Breast epithelium (tissue), 4 donors: ENCODE data around the gene AKR7A3. TPM values are rescaled to one million over a fixed set of nuclear protein-coding genes. Genes with fewer than 3 reads are reported as not detected.
"Not testable (repeated sequence)": the region's sequence is repeated elsewhere in the genome, so short reads cannot be mapped to it uniquely, and the experiment has no call there.

Experiments
- DNase-seq, 2 donors: peaks; one replicate each; pipeline ENCODE4 v3.0.0-alpha.2; 2019; ENCODE audit warnings: low spot score in 2 of 2
- H3K27ac ChIP-seq, 2 donors: fragments of 200-600 bp; sonication (generic) in 1 of 2; one replicate each; pipeline ENCODE4 v1.5.1; 2016 to 2019; ENCODE audit warnings: mild to moderate bottlenecking in 1 of 2
- H3K27me3 ChIP-seq, 2 donors: fragments of 200-600 bp; sonication (generic) in 1 of 2; one replicate each; pipeline versions ENCODE4 v1.5.1 to v1.6.0; 2017 to 2019; ENCODE audit warnings: control low read depth in 1 of 2, mild to moderate bottlenecking in 1 of 2
- H3K36me3 ChIP-seq: fragments of 200-600 bp; one replicate; pipeline ENCODE4 v1.5.1; 2019
- H3K4me1 ChIP-seq, 2 donors: fragments of 200-600 bp; sonication (generic); one replicate each; pipeline ENCODE4 v1.5.1; 2016 to 2019; ENCODE audit warnings: control low read depth in 1 of 2
- H3K4me3 ChIP-seq, 3 donors: fragments of 200-600 bp; sonication (generic); 1 replicate in 2 of 3; 2 replicates in 1 of 3; pipeline ENCODE4 v1.5.1; 2016 to 2019; ENCODE audit warnings: mild to moderate bottlenecking in 3 of 3, moderate library complexity in 2 of 3
- H3K9me3 ChIP-seq, 2 donors: fragments of 200-600 bp; sonication (generic) in 1 of 2; one replicate each; pipeline ENCODE4 v1.5.1; 2016 to 2019; ENCODE audit warnings: control low read depth in 1 of 2
- CTCF ChIP-seq, 3 donors: fragments of 450-650 bp; IDR thresholded peaks; one replicate each; pipeline ENCODE4 v1.5.1; 2016 to 2017; ENCODE audit warnings: antibody characterized with exemption in 3 of 3, mild to moderate bottlenecking in 3 of 3, moderate library complexity in 3 of 3
- POLR2A ChIP-seq: fragments of 450-650 bp; IDR thresholded peaks from one replicate; pipeline ENCODE4 v1.6.1; 2016; ENCODE audit warnings: antibody characterized with exemption, mild to moderate bottlenecking, moderate library complexity
- POLR2AphosphoS5 ChIP-seq, 3 donors: sonication (generic); formaldehyde crosslinking; IDR thresholded peaks; one replicate each; pipeline ENCODE4 v1.6.1; 2017; ENCODE audit warnings: antibody characterized with exemption in 3 of 3
- intact Hi-C: fragments of 100-400 bp; cut with DNase I; formaldehyde crosslinking; loops from one replicate; pipeline ENCODE4 v1.15.1; 2023; ENCODE audit warnings: low total_unique reads
- total RNA-seq, 3 donors: library from RNA; depleted of rRNA; stranded (reverse); fragments of >200 nt; gene quantifications; one replicate each; pipeline ENCODE4 v1.1.0, GENCODE V29; 2016

The AKR7A3 gene
- total RNA-seq: 1 to 10 TPM; 1.4 to 7.9 (median 5.1) TPM

GRCh38 chr1:19288324-19289241 is at the start of gene AKR7A3:
AKR7A3 (minus strand) TSS chr1:19288770; CDS start chr1:19288709, 61 bp downstream.
- not testable (repeated sequence) for H3K27me3 ChIP-seq, H3K9me3 ChIP-seq, H3K36me3 ChIP-seq, H3K4me1 ChIP-seq
- intact Hi-C loops: loop anchor here (5.0 kb wide), 1 partner anchor 439 kb away; no protein-coding TSS in a partner anchor
- Histone ChIP-seq H3K4me3 (peak within 1 kb of the TSS; percentile 36 to 61 (median 54)), H3K27ac (peak within 1 kb of the TSS in 1 of 2 donors; percentile 1)
- peak; percentile 28 to 68 for DNase-seq

- peak; percentile 38 to 79 (median 55) for TF ChIP-seq CTCF (IDR thresholded peaks at IDR 0.05)
- peak in 1 of 3 donors; percentile 24 for TF ChIP-seq POLR2AphosphoS5 (IDR thresholded peaks at IDR 0.05)
- TF ChIP-seq POLR2A: no peak
- Histone ChIP-seq H3K36me3 (no peaks in the 10 kb centered on the region), H3K4me1 (peaks cover 4 to 6% of the 10 kb centered on the region in 2 donors), H3K9me3 (no peaks in the 10 kb centered on the region), H3K27ac (peak overlapping the region in 1 of 2 donors; percentile 35), H3K27me3 (no peaks in the 10 kb centered on the region), H3K4me3 (peak overlapping the region in 2 of 3 donors; percentile 15 to 25)
- peak; percentile 59 to 86 for DNase-seq
- intact Hi-C loops: loop anchor here (10.0 kb wide), 1 partner anchor 244 kb away; no protein-coding TSS in a partner anchor
Measured at GRCh38 chr1:19338323-19338762, 49.8 kb upstream of the AKR7A3 start.

DNA sequence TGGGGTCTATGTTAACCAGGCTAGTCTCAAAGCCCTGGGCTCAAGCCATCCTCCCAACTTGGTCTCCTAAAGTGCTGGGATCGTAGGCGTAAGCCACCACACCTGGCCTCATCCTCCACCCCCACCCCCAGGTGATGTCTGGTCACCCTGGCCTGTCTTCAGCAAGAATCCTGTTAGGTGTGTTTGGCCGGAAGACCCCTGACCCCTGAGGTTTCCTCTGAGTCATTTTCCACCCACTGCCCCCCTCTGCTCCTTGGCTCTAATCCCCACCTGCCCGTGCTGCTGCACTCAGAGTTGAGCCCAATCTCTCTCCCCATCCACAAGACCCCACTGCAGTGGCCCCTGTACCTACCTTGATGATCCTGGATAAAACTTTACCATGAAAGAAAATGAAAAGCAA is 48.7 kb upstream of the AKR7A3 start:
- intact Hi-C loops: loop anchor here (10.0 kb wide), 1 partner anchor 242 kb away; no protein-coding TSS in a partner anchor

GRCh38 chr1:19336543-19336942 is 48.0 kb upstream of the AKR7A3 start:
- DNase-seq: no peak
- Histone ChIP-seq H3K4me3 (no peak overlapping the region), H3K4me1 (peaks cover 1 to 2% of the 10 kb centered on the region in 2 donors), H3K9me3 (no peaks in the 10 kb centered on the region), H3K27ac (no peak overlapping the region), H3K36me3 (no peaks in the 10 kb centered on the region), H3K27me3 (no peaks in the 10 kb centered on the region)
- no peak for TF ChIP-seq CTCF (IDR thresholded peaks at IDR 0.05)
- no peak for TF ChIP-seq POLR2A
- no peak for TF ChIP-seq POLR2AphosphoS5 (IDR thresholded peaks at IDR 0.05)
- intact Hi-C loops: loop anchor here (10.0 kb wide), 1 partner anchor 242 kb away; no protein-coding TSS in a partner anchor

More for the DNA sequence above, 48.7 kb upstream of the AKR7A3 start:
- Histone ChIP-seq H3K9me3 (no peaks in the 10 kb centered on the region), H3K36me3 (no peaks in the 10 kb centered on the region), H3K27me3 (no peaks in the 10 kb centered on the region), H3K27ac (no peak overlapping the region), H3K4me1 (peaks cover 4 to 6% of the 10 kb centered on the region in 2 donors), H3K4me3 (no peak overlapping the region)
- TF ChIP-seq CTCF (IDR thresholded peaks at IDR 0.05): no peak
- no peak for TF ChIP-seq POLR2A
- TF ChIP-seq POLR2AphosphoS5 (IDR thresholded peaks at IDR 0.05): no peak
- DNase-seq: no peak

DNA sequence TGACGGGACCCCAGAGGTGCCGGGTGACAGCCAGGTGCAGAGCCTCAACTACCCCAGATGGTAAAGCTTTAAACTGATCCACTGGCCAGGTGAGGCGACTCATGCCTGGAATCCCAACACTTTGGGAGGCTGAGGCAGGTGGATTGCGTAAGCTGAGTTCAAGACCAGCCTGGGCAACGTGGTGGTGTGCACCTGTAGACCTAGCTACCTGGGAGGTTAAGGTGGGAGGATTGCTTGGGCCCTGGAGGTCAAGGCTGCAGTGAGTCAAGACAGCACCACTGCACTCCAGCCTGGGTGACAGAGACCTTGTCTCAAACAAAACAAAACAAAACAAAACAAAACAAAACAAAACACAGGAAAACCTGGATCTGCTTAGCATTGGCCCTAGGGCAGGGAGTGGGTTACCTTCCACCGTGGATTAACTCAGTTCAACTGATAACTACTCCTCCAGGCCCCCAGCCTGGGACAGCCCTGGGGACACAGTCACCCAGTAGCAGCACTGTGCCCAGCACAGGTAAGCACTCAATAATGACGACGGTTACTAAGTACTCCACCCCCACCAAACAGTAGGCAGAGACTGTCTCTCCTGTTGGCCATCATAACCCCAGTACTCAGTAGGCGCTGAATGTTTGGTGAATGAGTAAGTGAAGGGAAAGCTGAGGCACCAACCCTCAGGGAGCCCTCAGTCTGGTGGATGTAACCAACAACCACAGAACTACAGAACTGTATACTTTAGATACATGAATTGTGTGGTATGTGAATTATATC is 45.2 kb upstream of the AKR7A3 start:
- Histone ChIP-seq H3K27ac (no peak overlapping the region), H3K27me3 (no peaks in the 10 kb centered on the region), H3K36me3 (no peaks in the 10 kb centered on the region), H3K9me3 (no peaks in the 10 kb centered on the region), H3K4me3 (no peak overlapping the region), H3K4me1 (no peaks in the 10 kb centered on the region)
- no peak for TF ChIP-seq POLR2AphosphoS5 (IDR thresholded peaks at IDR 0.05)
- no peak for TF ChIP-seq POLR2A
- TF ChIP-seq CTCF (IDR thresholded peaks at IDR 0.05): no peak
- intact Hi-C loops: loop anchor here (10.0 kb wide), 1 partner anchor 239 kb away; no protein-coding TSS in a partner anchor
- DNase-seq: no peak
